GM23338 (cell line): ENCODE measurements around the gene LAYN. TPM values are rescaled to one million over a fixed set of nuclear protein-coding genes. Genes with fewer than 3 reads are reported as not detected.

ENCODE experiments used
- ATAC-seq: fragments of 200-7000 bp; cut with Tn5 transposase; 3 replicates; pipeline ENCODE4 v1.9.1; 2020
- DNase-seq: peaks from one replicate; pipeline ENCODE4 v3.0.0-alpha.2; 2015; ENCODE audit warnings: low spot score
- H2AFZ ChIP-seq: fragments of 200-600 bp; sonication (generic); 2 replicates; pipeline ENCODE4 v1.8.0; 2016; ENCODE audit warnings: antibody characterized with exemption, mild to moderate bottlenecking, moderate library complexity
- H3F3A ChIP-seq: fragments of 200-600 bp; sonication (generic); replicated peaks from 2 replicates; pipeline ENCODE4 v1.8.0; 2017; ENCODE audit warnings: antibody characterized with exemption, mixed run types, low read depth
- H3K27ac ChIP-seq: fragments of 200-600 bp; sonication (generic); 2 replicates; pipeline ENCODE4 v1.6.1; 2016; ENCODE audit warnings: low read depth
- H3K27me3 ChIP-seq: fragments of 200-600 bp; sonication (generic); 2 replicates; pipeline ENCODE4 v1.8.0; 2016; ENCODE audit warnings: mild to moderate bottlenecking, mixed run types, moderate library complexity; ENCODE audit not compliant: insufficient read depth
- H3K36me3 ChIP-seq: fragments of 200-600 bp; sonication (generic); 2 replicates; pipeline ENCODE4 v1.8.0; 2016; ENCODE audit warnings: mild to moderate bottlenecking; ENCODE audit not compliant: insufficient read depth
- H3K4me1 ChIP-seq: fragments of 200-600 bp; sonication (generic); 2 replicates; pipeline ENCODE4 v1.8.0; 2016; ENCODE audit warnings: mild to moderate bottlenecking, moderate library complexity; ENCODE audit not compliant: insufficient read depth
- H3K4me2 ChIP-seq: fragments of 200-600 bp; sonication (generic); 2 replicates; pipeline ENCODE4 v1.7.1; 2017; ENCODE audit warnings: mixed run types
- H3K4me3 ChIP-seq: fragments of 200-600 bp; sonication (generic); 2 replicates; pipeline ENCODE4 v1.6.1; 2016; ENCODE audit warnings: mixed run types
- H3K79me2 ChIP-seq: fragments of 200-600 bp; sonication (generic); replicated peaks from 2 replicates; pipeline ENCODE4 v1.8.0; 2017; ENCODE audit warnings: mild to moderate bottlenecking; ENCODE audit not compliant: insufficient read depth
- H3K9me2 ChIP-seq: fragments of 200-600 bp; sonication (generic); 2 replicates; pipeline ENCODE4 v1.8.0; 2017; ENCODE audit not compliant: insufficient read depth
- H4K20me1 ChIP-seq: fragments of 200-600 bp; sonication (generic); replicated peaks from 2 replicates; pipeline ENCODE4 v1.8.0; 2017; ENCODE audit warnings: mild to moderate bottlenecking; ENCODE audit not compliant: insufficient read depth
- H3K27ac Mint-ChIP-seq: 2 replicates; pipeline ENCODE4 v1.8.0; 2020; ENCODE audit warnings: inconsistent platforms, mild to moderate bottlenecking, moderate library complexity, mixed read lengths
- H3K27me3 Mint-ChIP-seq: 3 replicates; pipeline ENCODE4 v1.8.0; 2022; ENCODE audit warnings: low read depth, mild to moderate bottlenecking, moderate library complexity, mixed read lengths, inconsistent platforms; ENCODE audit not compliant: insufficient read depth, poor library complexity
- H3K36me3 Mint-ChIP-seq: 3 replicates; pipeline ENCODE4 v1.8.0; 2021; ENCODE audit warnings: low read depth, mild to moderate bottlenecking, inconsistent platforms, moderate library complexity, mixed read lengths
- H3K4me1 Mint-ChIP-seq: 3 replicates; pipeline ENCODE4 v1.8.0; 2020; ENCODE audit warnings: mild to moderate bottlenecking, inconsistent platforms, mixed read lengths
- H3K4me3 Mint-ChIP-seq: 3 replicates; pipeline ENCODE4 v1.8.0; 2021; ENCODE audit warnings: moderate library complexity, mild to moderate bottlenecking, inconsistent platforms, mixed read lengths
- H3K9me3 Mint-ChIP-seq: 3 replicates; pipeline ENCODE4 v1.8.0; 2020; ENCODE audit warnings: moderate library complexity, mild to moderate bottlenecking, inconsistent platforms, mixed read lengths
- CREB1 ChIP-seq: fragments of 250-450 bp; sonication (Bioruptor Pico); IDR thresholded peaks from 2 replicates; pipeline ENCODE4 v1.5.0; 2020; ENCODE audit warnings: low read depth, mild to moderate bottlenecking, moderate library complexity
- CTCF ChIP-seq, 2 experiments: fragments of 200-600 bp in 1 of 2; sonication (generic) in 1 of 2; conservative IDR thresholded peaks; 2 replicates each; pipeline versions ENCODE4 v1.5.1 to v1.6.1; 2016 to 2017; ENCODE audit warnings: antibody characterized with exemption in 2 of 2, low read depth in 2 of 2, mild to moderate bottlenecking in 2 of 2, moderate library complexity in 1 of 2
- ETS1 ChIP-seq: IDR thresholded peaks from 2 replicates; pipeline ENCODE4 v1.6.1; 2016; ENCODE audit warnings: antibody characterized with exemption
- EZH2 ChIP-seq: fragments of 200-600 bp; sonication (generic); IDR thresholded peaks from one replicate; pipeline ENCODE4 v1.8.0; 2017; ENCODE audit warnings: antibody characterized with exemption, mild to moderate bottlenecking, low read depth; ENCODE audit not compliant: unreplicated experiment
- EZH2phosphoT487 ChIP-seq: fragments of 200-600 bp; sonication (generic); IDR thresholded peaks from one replicate; pipeline ENCODE4 v1.8.1; 2018; ENCODE audit warnings: antibody characterized with exemption; ENCODE audit not compliant: unreplicated experiment
- JUNB ChIP-seq: IDR thresholded peaks from one replicate; pipeline ENCODE4 v1.6.1; 2016; ENCODE audit warnings: antibody characterized with exemption; ENCODE audit not compliant: unreplicated experiment
- NANOG ChIP-seq: IDR thresholded peaks from 2 replicates; pipeline ENCODE4 v1.6.1; 2016; ENCODE audit warnings: antibody characterized with exemption, borderline replicate concordance
- POLR2AphosphoS5 ChIP-seq: IDR thresholded peaks from 2 replicates; pipeline ENCODE4 v1.6.1; 2016; ENCODE audit warnings: antibody characterized with exemption, low read depth
- REST ChIP-seq: IDR thresholded peaks from one replicate; pipeline ENCODE4 v1.6.1; 2018; ENCODE audit warnings: antibody characterized with exemption; ENCODE audit not compliant: unreplicated experiment
- STAT1 ChIP-seq: IDR thresholded peaks from one replicate; pipeline ENCODE4 v1.6.1; 2016; ENCODE audit warnings: antibody characterized with exemption; ENCODE audit not compliant: unreplicated experiment
- ZNF114 ChIP-seq: fragments of 250-450 bp; sonication (Bioruptor Pico); IDR thresholded peaks from 2 replicates; pipeline ENCODE4 v1.5.0; 2020; ENCODE audit warnings: mild to moderate bottlenecking, moderate library complexity
- ZNF331 ChIP-seq: fragments of 250-450 bp; sonication (Bioruptor Pico); IDR thresholded peaks from 2 replicates; pipeline ENCODE4 v1.5.0; 2020; ENCODE audit warnings: low read depth, mild to moderate bottlenecking, moderate library complexity
- ZNF462 ChIP-seq: fragments of 250-450 bp; sonication (Bioruptor Pico); IDR thresholded peaks from 2 replicates; pipeline ENCODE4 v1.5.0; 2020; ENCODE audit warnings: mild to moderate bottlenecking, moderate library complexity
- polyA plus RNA-seq: library from polyadenylated mRNA; unstranded; fragments of >200 nt; fragmentation: Nextera tagmentation; extraction: Ambion mirVana; gene quantifications from 2 replicates; pipeline ENCODE4 v1.2.1, GENCODE V29; 2016
- total RNA-seq: library from RNA; depleted of rRNA; stranded (reverse); fragments of >200 nt; shearing (Covaris generic); gene quantifications from 2 replicates; pipeline ENCODE4 v1.2.3, GENCODE V29; 2014

LAYN gene
- total and polyA plus RNA-seq, 2 experiments from 2014 or later: 6.8 to 7.9 TPM

- Mint-ChIP-seq H3K4me1 (peaks cover 2% of the 10 kb centered on the region; the same call in 2 of the 3 replicates), H3K4me3 (no peak overlapping the region), H3K36me3 (no peaks in the 10 kb centered on the region), H3K27ac (no peak overlapping the region), H3K9me3 (no peaks in the 10 kb centered on the region), H3K27me3 (no peaks in the 10 kb centered on the region)
- peaks cover under 1% of the 10 kb centered on the region; the same call in 1 of the 2 replicates for H3K27me3 ChIP-seq
- no peak overlapping the region for H3K4me2 ChIP-seq
- no peak overlapping the region for H2AFZ ChIP-seq
- H3F3A ChIP-seq: no peaks in the 10 kb centered on the region
- TF ChIP-seq STAT1 (no peak), POLR2AphosphoS5 (no peak), ZNF462 (CRISPR knock-in tag) (no peak), ZNF331 (CRISPR knock-in tag) (no peak), ZNF114 (CRISPR knock-in tag) (no peak), EZH2 (no peak), ETS1 (no peak), JUNB (no peak), REST (no peak), CREB1 (CRISPR knock-in tag) (no peak), EZH2phosphoT487 (no peak), NANOG (no peak), CTCF (conservative IDR thresholded peaks at IDR 0.05; ENCODE audit: low read depth in 2 of 2) (no peak)
- H3K27ac ChIP-seq: no peak overlapping the region
- H3K9me2 ChIP-seq: no peaks in the 10 kb centered on the region
- ATAC-seq (no peak), DNase-seq (no peak)
- H3K36me3 ChIP-seq: no peaks in the 10 kb centered on the region
- peaks cover 7% of the 10 kb centered on the region; the same call in 1 of the 2 replicates for H3K4me1 ChIP-seq
- no peaks in the 10 kb centered on the region for H4K20me1 ChIP-seq
- no peak overlapping the region for H3K4me3 ChIP-seq
- H3K79me2 ChIP-seq: no peaks in the 10 kb centered on the region
Measured at GRCh38 chr11:111521135-111521534, 19.4 kb upstream of the LAYN start.
